IPS DF 19.7 (cell line): Measurements from ENCODE around the gene TEKT3.

Source experiments
- DNase-seq: peaks from one replicate; pipeline ENCODE4 v3.0.0-alpha.2; 2013; ENCODE audit warnings: low read depth, low spot score

The TEKT3 gene

GRCh38 chr17:15293558-15293957 is 47.8 kb downstream of the TEKT3 start:
- no peak for DNase-seq

- no peak for DNase-seq
These were observed 49.6 kb downstream of the TEKT3 start for GRCh38 chr17:15291674-15292361.

GRCh38 chr17:15290605-15291004 is 50.8 kb downstream of the TEKT3 start:
- DNase-seq, result no peak

- no peak for DNase-seq
These were observed 51.9 kb downstream of the TEKT3 start for GRCh38 chr17:15289285-15290183.

- DNase-seq, result no peak
These were observed 52.5 kb downstream of the TEKT3 start for GRCh38 chr17:15288859-15289258.

- no peak for DNase-seq
These were observed 53.7 kb downstream of the TEKT3 start for GRCh38 chr17:15287538-15288267.

DNA sequence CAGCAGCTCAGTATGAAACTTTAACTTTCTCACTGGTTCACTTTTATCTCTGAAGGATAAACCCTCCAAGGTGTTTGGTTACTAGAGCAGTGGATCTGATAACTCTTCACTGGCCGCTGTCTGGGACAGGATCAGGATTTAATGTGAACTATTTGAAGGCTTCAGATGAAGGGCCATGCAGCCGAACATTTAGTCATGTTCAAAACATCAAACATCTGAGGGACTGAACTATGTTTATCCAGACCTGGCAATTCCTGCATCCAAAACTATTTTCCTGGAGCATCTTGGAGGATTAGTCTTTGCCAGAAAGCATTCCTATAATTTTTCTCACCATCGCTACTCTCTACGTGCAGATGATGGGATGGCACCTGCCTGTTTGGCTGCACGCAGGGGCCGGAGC is 55.9 kb downstream of the TEKT3 start:
- DNase-seq, result no peak

DNA sequence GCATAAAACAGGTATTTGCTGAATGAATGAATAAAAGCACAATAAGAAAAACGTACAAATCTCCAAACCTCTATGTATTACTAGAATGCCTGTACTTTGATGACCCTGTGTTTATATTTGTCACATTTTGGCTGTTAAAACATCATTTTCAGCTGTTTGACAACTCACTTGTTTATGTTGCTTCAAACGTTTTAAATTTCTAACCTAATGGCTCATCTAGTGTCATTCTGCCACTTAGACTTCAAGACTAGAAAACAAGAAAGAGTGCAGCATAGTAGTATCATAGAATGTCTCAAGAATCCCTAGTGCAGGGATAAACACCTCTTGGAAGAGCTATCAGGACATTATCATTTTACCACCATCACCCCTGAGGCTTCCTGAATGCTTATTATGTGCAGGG is 56.9 kb downstream of the TEKT3 start:
- DNase-seq, result no peak

DNA sequence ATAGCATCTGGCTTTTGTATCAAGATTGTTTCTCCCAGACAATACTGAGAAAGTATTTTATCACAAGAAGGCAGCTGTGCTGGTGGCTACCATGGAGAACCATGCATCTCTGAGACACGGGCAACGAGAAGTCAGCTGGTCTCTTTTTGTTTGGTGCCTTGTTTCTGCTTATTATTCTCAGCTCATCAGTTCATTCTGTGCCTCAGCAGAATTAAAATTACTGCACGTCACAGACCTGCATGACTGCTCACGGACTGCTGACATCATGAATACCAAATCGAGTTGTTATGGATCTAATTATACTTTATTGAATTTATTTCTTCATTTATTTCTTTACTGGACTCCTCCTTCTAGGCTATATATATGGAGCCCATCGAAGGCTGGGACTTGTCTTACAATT is 57.3 kb downstream of the TEKT3 start:
- DNase-seq, result no peak

DNA sequence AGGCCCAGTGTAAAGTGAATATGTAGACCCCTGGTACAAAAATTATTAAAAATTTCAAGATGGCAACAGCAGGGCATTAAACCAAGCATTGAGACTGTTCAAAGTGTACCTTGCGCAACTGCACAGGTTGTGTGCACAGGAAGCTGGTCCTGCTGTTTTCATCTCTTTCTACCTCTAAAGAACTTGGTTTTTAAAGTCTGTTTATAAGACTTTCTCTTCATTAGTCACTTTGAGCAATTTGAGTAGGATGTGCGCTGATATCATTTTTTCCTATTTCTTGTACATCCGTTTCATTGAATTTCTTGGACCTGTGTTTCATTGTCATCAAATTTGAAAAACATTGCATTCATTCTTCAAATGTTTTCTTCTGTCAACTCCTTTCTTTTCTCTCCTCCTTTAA is 59.5 kb downstream of the TEKT3 start:
- no peak for DNase-seq

GRCh38 chr17:15278924-15279477 is 62.4 kb downstream of the TEKT3 start:
- no peak for DNase-seq

DNA sequence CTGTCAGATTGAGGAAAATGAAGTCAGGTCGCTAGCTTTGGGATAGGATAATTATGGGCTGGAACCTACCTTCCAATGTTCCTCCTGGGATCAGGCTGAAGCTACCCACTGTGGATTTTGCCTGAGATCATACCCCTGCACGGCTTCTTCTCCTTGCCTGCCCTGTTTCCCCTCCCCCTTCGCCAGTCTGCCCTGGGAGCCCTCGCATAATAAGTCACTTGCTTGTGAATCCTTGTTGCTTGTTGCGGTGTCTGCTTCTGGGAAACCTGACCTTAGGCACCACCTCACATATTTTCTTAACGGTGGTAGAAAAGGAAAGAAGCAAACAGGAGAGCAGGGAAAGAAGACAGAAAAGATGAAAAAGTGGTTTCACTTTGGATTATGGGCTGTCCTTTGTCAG is 63.0 kb downstream of the TEKT3 start:
- DNase-seq, result no peak

DNA sequence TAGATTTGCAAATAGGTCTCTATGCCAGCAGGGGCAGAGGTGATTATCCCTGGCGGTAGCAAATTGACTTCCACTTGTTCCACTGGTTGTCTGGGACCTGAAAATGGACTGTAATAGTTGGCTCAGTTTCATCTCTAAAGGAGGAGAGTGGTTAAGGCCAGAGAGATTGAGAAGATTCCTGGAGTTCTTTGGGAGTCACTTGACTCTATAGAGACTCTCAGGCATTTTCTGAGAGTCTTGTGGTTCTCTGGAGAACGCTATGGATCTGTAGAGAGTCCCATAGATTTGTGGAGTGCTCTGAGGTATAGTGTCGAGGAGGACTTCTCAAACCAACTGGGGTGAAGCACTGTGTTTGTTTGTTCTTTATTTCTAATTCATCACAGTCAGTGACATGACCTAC is 67.4 kb downstream of the TEKT3 start:
- no peak for DNase-seq

GRCh38 chr17:15273141-15273793 is 68.1 kb downstream of the TEKT3 start:
- no peak for DNase-seq

GRCh38 chr17:15271741-15272140 is 69.7 kb downstream of the TEKT3 start:
- DNase-seq, result no peak

- no peak for DNase-seq
These were observed 70.6 kb downstream of the TEKT3 start for GRCh38 chr17:15270628-15271381.

DNA sequence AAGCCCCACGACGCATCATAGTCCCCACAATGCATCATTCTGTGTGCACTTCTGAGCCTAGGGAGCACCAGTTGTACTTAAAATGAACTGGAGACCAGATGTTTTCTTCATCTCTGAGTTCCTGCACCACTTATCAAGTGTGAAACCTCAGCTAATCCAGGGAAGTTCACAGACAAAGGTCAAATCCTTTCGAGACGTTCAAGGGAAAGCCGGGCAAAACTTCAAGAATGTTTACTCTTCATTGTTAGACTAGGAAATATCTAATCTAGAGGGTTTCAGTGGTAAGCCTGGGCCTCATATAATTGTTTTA is 71.7 kb downstream of the TEKT3 start:
- no peak for DNase-seq

- no peak for DNase-seq
These were observed 72.2 kb downstream of the TEKT3 start for GRCh38 chr17:15269087-15269779.

DNA sequence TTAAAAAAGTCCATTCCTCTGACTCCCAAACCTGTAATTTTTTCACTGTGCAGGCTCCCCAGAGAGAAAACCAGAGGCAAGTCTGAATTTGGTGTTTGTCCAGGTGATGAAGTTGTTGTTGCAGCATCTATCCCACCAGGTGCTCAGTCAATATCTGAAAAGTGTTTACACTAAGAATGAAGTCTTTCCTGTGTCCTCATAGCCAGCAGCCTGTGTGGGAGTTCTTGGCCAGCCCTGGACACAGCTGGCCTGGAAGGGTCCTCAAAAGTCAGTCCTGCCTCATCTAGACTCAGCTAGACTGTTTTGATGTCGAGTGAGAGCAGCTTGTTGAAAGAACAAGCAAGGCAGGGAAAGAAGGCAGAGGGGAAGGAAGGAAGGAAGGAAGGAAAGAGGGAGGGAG is 72.9 kb downstream of the TEKT3 start:
- no peak for DNase-seq

GRCh38 chr17:15267996-15268395 is 73.4 kb downstream of the TEKT3 start:
- no peak for DNase-seq
